Measurements from ENCODE around the gene USP25. TPM values are rescaled to one million over a fixed set of nuclear protein-coding genes. Genes with fewer than 3 reads are reported as not detected.

Gene USP25
- total RNA-seq, 4 donors from 2014 or later = 17.4 to 42.0 (median 27.5) TPM

GRCh38 chr21:15759469-15759868 lies 29.7 kb downstream of the USP25 start:
- TF ChIP-seq POLR2A (IDR thresholded peaks at IDR 0.05) (no peak), CTCF (IDR thresholded peaks at IDR 0.05) (no peak)
- WGBS, 2 donors = 83 to 87% methylated on average over 2 of the region's 2 CpGs
- no peak for DNase-seq
- Histone ChIP-seq H3K4me3 (no peak overlapping the region), H3K9me3 (no peaks in the 10 kb centered on the region), H3K4me1 (peaks cover 4 to 38% (median 7%) of the 10 kb centered on the region in 3 donors), H3K36me3 (no peaks in the 10 kb centered on the region), H3K27me3 (no peaks in the 10 kb centered on the region), H3K27ac (no peak overlapping the region)
- intact Hi-C loops (cut with DNase I) = no loop called here

GRCh38 chr21:15761507-15762100 lies 31.8 kb downstream of the USP25 start:
- Histone ChIP-seq H3K36me3 (no peaks in the 10 kb centered on the region), H3K27me3 (no peaks in the 10 kb centered on the region), H3K4me1 (peaks cover 0 to 20% (median 0%) of the 10 kb centered on the region in 3 donors), H3K9me3 (no peaks in the 10 kb centered on the region), H3K27ac (no peak overlapping the region), H3K4me3 (no peak overlapping the region)
- TF ChIP-seq POLR2A (IDR thresholded peaks at IDR 0.05) = no peak
- no peak for TF ChIP-seq CTCF (IDR thresholded peaks at IDR 0.05)
- intact Hi-C loops (cut with DNase I) = no loop called here
- WGBS, 2 donors = 88% methylated on average over 7 of the region's 7 CpGs
- no peak for DNase-seq

- Histone ChIP-seq H3K27ac (no peak overlapping the region), H3K36me3 (peaks cover 0 to 5% (median 0%) of the 10 kb centered on the region in 3 donors), H3K27me3 (no peaks in the 10 kb centered on the region), H3K9me3 (no peaks in the 10 kb centered on the region), H3K4me1 (peaks cover 0 to 28% (median 0%) of the 10 kb centered on the region in 3 donors), H3K4me3 (no peak overlapping the region)
- DNase-seq = no peak
- TF ChIP-seq POLR2A (IDR thresholded peaks at IDR 0.05) = no peak
- TF ChIP-seq CTCF (IDR thresholded peaks at IDR 0.05) = no peak
- WGBS, 2 donors = 61 to 72% methylated on average over 1 of the region's 1 CpG
- intact Hi-C loops (cut with DNase I) = no loop called here
Measured at GRCh38 chr21:15763359-15763758, 33.6 kb downstream of the USP25 start.

- intact Hi-C loops (cut with DNase I) = no loop called here
Measured at GRCh38 chr21:15764878-15765277, 35.1 kb downstream of the USP25 start.

More at GRCh38 chr21:15764878-15765277, 35.1 kb downstream of the USP25 start:
- H3K27me3 ChIP-seq = no peaks in the 10 kb centered on the region
- H3K36me3 ChIP-seq = peaks cover 0 to 5% (median 0%) of the 10 kb centered on the region in 3 donors
- no peak overlapping the region for H3K27ac ChIP-seq
- no peak for DNase-seq
- H3K4me1 ChIP-seq = peaks cover 0 to 38% (median 0%) of the 10 kb centered on the region in 3 donors
- no peaks in the 10 kb centered on the region for H3K9me3 ChIP-seq
- no peak overlapping the region for H3K4me3 ChIP-seq
- TF ChIP-seq CTCF (IDR thresholded peaks at IDR 0.05) (no peak), POLR2A (IDR thresholded peaks at IDR 0.05) (no peak)
- 68 to 69% methylated on average over 3 of the region's 3 CpGs for WGBS, 2 donors
